ENCODE data around the gene CDK18. TPM values are rescaled to one million over a fixed set of nuclear protein-coding genes. Genes with fewer than 3 reads are reported as not detected.

The CDK18 gene
- total RNA-seq, 2 donors from 2014 or later = 11.1 to 16.2 TPM

GRCh38 chr1:205519541-205520131 is 15.2 kb downstream of the CDK18 start:
- 4% methylated on average over 6 of the region's 6 CpGs for WGBS
- Histone ChIP-seq H3K27ac (no peak overlapping the region), H3K4me1 (replicated peaks) (peaks cover 9% of the 10 kb centered on the region), H3K27me3 (replicated peaks; ENCODE audit: insufficient read depth) (no peaks in the 10 kb centered on the region), H3K36me3 (no peaks in the 10 kb centered on the region), H3K4me3 (no peak overlapping the region), H3K9me3 (no peaks in the 10 kb centered on the region)
- DNase-seq (ENCODE audit: low spot score) = no peak
- TF ChIP-seq POLR2A (IDR thresholded peaks at IDR 0.05) = no peak
- TF ChIP-seq POLR2AphosphoS5 (IDR thresholded peaks at IDR 0.05) = peak; percentile 52
- TF ChIP-seq CTCF (IDR thresholded peaks at IDR 0.05) = no peak
- intact Hi-C loops (cut with DNase I) = loop anchor here (10.0 kb wide), 2 partner anchors 165 to 245 kb away; partner anchors contain the start of gene KLHDC8A

- H3K27me3 ChIP-seq (replicated peaks; ENCODE audit: insufficient read depth) = no peaks in the 10 kb centered on the region
- no peak overlapping the region for H3K27ac ChIP-seq
- H3K9me3 ChIP-seq = no peaks in the 10 kb centered on the region
- whole genome bisulfite sequencing = 98% methylated on average over 4 of the region's 4 CpGs
- intact Hi-C loops (cut with DNase I) = loop anchor here (10.0 kb wide), 2 partner anchors 166 to 246 kb away; partner anchors contain the start of gene KLHDC8A
- TF ChIP-seq POLR2AphosphoS5 (IDR thresholded peaks at IDR 0.05) (no peak), POLR2A (IDR thresholded peaks at IDR 0.05) (no peak), CTCF (IDR thresholded peaks at IDR 0.05) (no peak)
- H3K4me1 ChIP-seq (replicated peaks) = peaks cover 9% of the 10 kb centered on the region
- DNase-seq (ENCODE audit: low spot score) = no peak
- no peaks in the 10 kb centered on the region for H3K36me3 ChIP-seq
- no peak overlapping the region for H3K4me3 ChIP-seq
Observed at GRCh38 chr1:205520709-205521108, 16.2 kb downstream of the CDK18 start.

- WGBS = 83% methylated on average over 7 of the region's 7 CpGs
- Histone ChIP-seq H3K27me3 (replicated peaks; ENCODE audit: insufficient read depth) (no peaks in the 10 kb centered on the region), H3K27ac (no peak overlapping the region), H3K4me3 (no peak overlapping the region), H3K9me3 (no peaks in the 10 kb centered on the region), H3K36me3 (no peaks in the 10 kb centered on the region), H3K4me1 (replicated peaks) (peaks cover 9% of the 10 kb centered on the region)
- intact Hi-C loops (cut with DNase I) = loop anchor here (10.0 kb wide), 2 partner anchors 167 to 247 kb away; partner anchors contain the start of gene KLHDC8A
- TF ChIP-seq CTCF (IDR thresholded peaks at IDR 0.05) (no peak), POLR2AphosphoS5 (IDR thresholded peaks at IDR 0.05) (no peak), POLR2A (IDR thresholded peaks at IDR 0.05) (no peak)
- no peak for DNase-seq (ENCODE audit: low spot score)
Observed at GRCh38 chr1:205521686-205522085, 17.2 kb downstream of the CDK18 start.

- Histone ChIP-seq H3K4me3 (no peak overlapping the region), H3K4me1 (replicated peaks) (peaks cover 9% of the 10 kb centered on the region), H3K9me3 (no peaks in the 10 kb centered on the region), H3K27ac (no peak overlapping the region), H3K27me3 (replicated peaks; ENCODE audit: insufficient read depth) (no peaks in the 10 kb centered on the region), H3K36me3 (no peaks in the 10 kb centered on the region)
- TF ChIP-seq POLR2A (IDR thresholded peaks at IDR 0.05) (no peak), CTCF (IDR thresholded peaks at IDR 0.05) (no peak), POLR2AphosphoS5 (IDR thresholded peaks at IDR 0.05) (no peak)
- intact Hi-C loops (cut with DNase I) = loop anchor here (10.0 kb wide), 2 partner anchors 168 to 248 kb away; partner anchors contain the start of gene KLHDC8A
- WGBS = 93% methylated on average over 5 of the region's 5 CpGs
- no peak for DNase-seq (ENCODE audit: low spot score)
Observed at GRCh38 chr1:205522692-205523091, 18.2 kb downstream of the CDK18 start.
